DLD1 (cell line): ENCODE measurements around the gene CMTM8.

Experiments
- in situ Hi-C: cut with HindIII; loops from 2 replicates; pipeline ENCODE4 v1.10.0; 2017; ENCODE audit warnings: low sequenced_read_pairs

The CMTM8 gene

DNA sequence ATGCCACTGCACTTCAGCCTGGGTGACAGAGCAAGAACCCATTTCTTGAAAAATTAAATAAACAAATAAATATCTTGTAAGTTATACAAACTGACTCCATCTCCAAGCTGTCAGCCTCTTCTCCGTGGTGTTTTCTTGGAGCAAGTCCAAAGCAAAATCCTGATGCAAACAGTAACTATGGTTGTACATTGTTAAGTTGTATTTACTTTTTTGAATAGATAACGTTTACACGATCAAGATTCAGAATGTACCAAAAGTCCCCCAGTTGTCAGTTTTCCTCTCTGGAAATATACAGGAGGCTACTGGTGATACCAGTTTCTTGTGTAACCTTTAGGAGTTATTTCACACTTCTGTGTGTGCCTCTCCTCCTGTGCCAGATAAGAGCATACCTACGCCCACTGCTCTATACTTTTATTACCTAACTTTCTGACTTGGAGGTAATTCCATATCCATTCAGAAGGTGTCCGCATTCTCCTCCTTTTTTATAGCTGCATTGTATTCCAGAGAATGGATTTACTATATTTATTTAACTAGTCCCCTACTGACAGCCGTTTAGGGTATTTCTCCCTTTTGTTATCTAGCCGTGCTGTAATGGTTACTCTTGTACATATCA is 167.3 kb downstream of the CMTM8 start:
- in situ Hi-C loops: no loop called here

DNA sequence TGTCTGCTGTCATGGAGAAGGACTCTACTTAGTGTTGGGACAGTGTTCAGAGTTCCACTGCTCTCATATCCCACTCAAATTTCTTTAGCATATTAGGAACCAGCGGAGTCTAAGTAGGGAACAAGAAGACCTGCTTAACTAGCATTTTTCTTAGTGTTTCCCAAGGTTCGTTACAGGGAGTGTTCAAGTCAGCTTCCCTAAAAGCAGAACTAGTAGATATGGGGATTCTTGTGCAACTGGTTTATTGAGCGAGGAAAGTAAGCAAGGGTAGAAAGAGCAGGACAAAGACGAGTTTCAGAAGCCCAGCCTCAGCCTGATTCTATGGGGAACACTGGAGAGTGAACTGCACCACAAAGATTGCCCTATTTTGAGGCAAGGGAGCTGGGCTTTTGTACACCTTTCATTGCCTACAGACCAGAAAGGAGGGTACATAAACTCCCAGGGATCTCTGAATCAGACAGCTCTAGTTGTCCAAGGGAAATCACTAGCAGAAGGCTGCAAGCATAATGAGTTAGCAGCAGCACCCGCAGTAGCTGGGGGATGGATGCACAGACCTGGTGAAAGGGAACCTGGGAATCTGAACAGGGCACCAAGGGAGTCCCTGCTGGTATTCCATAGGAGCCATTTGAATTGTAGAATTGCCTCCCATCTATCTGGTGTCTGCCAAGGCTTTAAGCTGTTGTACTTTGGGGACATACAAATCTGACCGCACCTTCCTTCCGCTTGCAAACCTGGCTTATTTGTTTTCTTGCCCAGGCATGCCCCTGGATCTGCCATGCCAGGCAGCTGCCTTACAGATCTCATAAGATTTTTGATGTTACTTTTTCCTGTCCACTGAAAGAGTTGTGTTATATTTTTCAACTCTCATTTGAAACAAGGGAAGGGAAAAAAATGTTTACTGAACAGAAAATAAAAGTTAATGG is 168.3 kb downstream of the CMTM8 start:
- in situ Hi-C loops: no loop called here

DNA sequence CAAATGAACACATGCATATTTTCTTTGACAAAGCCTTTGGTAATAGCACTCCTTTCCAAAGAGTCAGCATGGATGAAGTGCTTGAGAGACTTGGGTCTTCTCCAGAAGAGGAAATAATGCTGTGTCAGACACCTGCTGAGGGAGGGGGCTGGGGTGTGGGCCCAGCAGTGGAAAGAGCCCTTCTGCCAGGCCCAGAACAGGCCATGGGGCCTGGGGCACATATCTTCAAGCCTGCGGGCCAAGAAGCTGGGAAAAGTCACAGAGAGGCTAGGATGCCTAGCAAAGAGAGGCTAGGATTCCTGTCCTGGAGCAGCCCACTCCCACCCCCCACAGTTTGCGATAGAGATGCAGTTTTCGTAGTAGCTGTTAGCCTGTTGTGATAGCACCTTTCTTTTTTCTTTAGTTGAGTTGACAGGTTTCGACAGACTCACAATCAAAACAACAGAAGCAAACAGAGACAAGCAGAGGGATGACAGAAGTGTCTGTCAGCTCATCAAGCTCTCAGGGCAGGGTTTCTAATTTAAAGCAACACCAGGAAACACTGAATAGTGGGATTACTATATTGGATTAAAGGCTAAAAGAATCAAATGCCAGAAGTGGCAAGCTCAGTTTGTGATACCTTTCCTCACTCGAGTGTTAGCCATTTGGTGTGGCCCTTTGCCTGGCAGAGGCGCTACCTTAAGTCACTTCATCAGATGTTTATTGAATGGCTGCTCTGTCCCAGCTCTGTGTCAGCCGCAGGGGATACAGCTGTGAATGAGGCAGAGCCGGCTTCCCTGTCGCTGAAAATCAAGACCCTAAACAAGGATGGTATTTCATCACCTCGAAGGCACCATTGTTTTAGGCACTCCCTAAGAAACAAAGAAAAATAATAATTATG is 172.1 kb downstream of the CMTM8 start:
- in situ Hi-C loops: no loop called here

DNA sequence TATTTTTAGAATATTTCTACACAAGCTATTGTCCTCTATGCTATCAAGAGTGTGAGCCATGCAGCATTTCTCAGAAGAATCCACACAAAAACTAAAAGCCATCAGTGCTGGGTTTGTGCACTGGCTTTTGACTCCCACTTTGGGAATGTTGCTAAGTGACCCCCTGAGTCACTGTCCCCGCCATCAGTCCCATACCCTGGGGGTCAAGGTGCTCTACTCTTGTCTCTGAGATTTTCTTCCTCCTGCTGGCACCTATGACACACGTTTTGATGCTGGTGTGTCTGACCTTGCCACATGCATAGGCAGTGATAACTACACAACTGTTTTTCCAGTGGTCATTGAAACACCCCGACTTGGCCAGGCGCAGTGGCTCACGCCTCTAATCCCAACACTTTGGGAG is 173.0 kb downstream of the CMTM8 start:
- in situ Hi-C loops: no loop called here

DNA sequence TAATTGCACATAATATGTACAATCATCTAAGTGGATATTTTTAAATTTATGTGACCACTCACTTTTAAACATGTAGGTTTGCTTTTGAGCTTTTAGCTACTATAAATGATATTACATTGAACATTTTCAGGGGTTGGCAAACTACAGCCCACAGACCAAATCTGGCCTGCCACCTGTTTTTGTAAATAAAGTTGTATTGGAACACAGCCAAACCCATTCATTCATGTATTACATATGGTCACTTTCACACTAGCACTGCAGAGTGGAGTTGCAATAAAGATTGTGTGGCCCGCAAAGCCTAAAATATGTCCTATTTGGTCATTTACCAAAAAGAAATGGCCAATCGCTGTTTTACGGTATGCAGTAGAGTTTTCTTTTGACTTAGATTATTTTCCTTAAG is 174.4 kb downstream of the CMTM8 start:
- in situ Hi-C loops: no loop called here

DNA sequence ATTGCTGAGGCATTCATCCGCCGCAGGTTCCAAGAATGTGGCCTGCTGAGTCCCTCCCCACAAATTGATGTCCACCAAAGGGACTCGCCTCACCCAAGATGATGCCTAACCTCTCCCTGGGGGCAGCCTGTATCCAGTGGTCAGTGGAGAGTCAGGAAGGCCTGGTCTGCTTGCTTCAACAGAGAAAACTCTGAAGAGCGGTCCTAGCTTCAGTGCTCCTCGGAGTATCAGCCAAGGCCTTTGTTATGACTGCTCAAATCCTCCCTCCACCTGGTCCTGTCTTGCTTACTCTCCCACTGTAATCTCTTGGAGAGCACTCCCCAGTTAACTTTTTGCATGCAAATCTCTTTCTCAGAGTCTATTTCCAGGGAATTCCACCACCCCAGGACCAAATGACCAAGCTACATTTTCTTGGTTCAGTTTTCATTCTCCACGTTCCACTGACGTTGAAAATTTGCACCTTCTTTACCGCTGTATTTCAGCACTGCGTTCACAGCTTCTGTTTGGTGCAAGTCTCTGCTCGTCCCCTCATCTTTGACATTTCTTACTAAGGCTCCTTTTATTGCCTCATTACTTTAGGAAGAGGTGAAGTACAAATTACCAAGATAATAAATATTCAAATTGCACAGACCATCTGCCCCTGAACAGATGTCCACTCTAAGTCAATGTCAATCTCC is 175.5 kb downstream of the CMTM8 start:
- in situ Hi-C loops: no loop called here

DNA sequence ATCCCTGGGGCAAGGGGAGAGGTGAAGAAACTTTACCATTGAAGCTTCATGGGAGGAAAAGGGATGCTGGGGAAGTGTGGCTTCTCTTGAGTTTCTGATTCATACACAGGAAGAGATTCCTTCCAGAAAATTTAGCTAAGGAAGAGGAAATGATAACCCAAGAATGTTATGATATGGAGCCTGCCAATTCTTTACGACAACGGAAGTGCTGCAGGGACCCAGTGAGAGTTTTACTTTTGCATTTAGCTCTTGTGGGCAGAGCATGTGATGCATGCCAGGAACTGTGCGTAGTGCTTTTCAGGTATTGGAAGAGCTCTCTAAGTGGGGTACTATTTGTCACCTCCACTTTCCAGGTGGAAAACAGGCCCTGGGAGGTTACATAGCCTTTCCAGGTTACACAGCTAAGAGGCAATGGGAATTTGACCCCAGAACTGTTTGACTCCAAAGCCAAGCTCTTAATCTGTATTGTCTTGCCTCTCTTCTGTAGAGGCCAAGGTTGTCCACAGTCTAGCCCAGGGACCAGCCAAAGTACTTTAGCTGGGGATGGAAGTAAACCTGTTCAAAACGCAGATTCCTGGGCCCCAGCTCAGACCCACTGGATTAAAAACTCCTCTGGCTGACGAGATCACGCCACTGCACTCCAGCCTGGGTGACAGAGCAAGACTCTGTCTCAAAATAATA is 176.2 kb downstream of the CMTM8 start:
- in situ Hi-C loops: no loop called here

DNA sequence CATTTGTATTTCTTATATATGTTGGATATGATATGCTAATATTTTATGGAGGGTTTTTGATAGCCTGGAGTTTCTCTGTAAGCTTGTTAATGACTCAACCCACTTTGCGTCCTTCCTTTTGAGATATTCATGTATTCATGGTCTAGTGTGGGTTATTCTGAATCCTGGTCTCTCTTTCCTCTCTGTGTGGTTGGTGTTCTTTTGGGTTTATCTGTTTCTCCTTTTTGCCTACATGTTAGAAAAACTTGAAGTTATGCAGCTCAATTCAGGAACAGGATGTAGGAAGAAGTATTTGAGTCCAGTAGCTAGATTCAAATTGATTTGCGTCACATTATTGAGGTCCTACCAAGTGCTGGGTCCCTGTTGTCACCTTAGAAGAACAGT is 181.3 kb downstream of the CMTM8 start:
- in situ Hi-C loops: no loop called here
